ENCODE data around the gene ATP6V0A1. TPM values are rescaled to one million over a fixed set of nuclear protein-coding genes. Genes with fewer than 3 reads are reported as not detected.

The ATP6V0A1 gene
- total RNA-seq, 1 experiment from 2014 or later, result 15.9 TPM

DNA sequence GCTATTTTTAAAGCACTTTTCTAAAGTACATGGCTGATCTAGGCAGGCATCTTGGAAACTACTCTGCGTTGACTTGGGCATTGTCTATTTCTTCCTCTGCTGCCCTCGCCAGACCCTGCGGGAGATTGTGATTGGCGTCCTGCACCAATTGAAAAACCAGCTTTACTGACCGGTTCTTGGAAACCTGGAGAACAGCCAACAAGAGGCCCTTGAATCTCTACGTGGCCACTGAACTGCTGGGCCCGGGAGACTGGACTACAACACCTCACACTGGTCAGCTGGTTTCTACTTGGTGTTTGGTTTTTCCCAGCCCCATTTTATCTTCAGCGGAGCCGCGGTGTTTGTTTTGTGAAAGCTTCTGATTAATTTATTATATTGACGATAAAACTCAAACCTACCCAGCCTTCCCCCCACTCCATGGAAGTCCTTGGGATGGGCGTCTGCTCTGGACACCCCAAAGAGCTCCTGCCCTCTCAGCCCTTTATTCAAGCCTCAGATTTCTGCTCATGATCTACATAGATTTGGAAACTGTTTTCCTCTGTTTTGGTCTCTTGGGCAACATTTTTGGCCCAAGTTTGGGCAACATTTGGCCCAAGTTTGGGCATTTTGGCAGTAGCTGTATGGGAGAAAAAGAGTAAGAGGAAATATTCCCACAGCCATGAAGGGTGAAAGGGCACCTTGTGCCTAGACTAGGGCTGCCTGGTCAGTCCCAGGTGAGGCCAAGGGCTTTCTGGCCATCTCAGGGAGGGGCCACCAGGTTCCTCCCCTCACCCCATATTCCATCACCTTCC is 113.0 kb downstream of the ATP6V0A1 start:
- no peak for DNase-seq
- H3K36me3 ChIP-seq, result peaks cover 81% of the 10 kb centered on the region
- H3K9me3 ChIP-seq, result no peaks in the 10 kb centered on the region
- H3K4me3 ChIP-seq, result no peak overlapping the region
- H3K27me3 ChIP-seq, result no peaks in the 10 kb centered on the region

Other genes with a start within 250 kb of the ATP6V0A1 start
- 13.7 and 24.3 TPM in 2 replicates for gene STAT5B, start 182.5 kb upstream of the ATP6V0A1 start, total RNA-seq (2014; rRNA removed; shearing (Covaris generic); ENCODE audit: low replicate concordance)
- 4.6 and 23.0 TPM in 2 replicates for gene STAT5A, start 170.4 kb upstream of the ATP6V0A1 start, total RNA-seq (2014; rRNA removed; shearing (Covaris generic); ENCODE audit: low replicate concordance)
- gene STAT3, start 70.4 kb upstream of the ATP6V0A1 start, total RNA-seq (2014; rRNA removed; shearing (Covaris generic); ENCODE audit: low replicate concordance), result 59.9 and 66.2 TPM in 2 replicates
- gene CAVIN1, start 35.6 kb upstream of the ATP6V0A1 start, total RNA-seq (2014; rRNA removed; shearing (Covaris generic); ENCODE audit: low replicate concordance), result 799 and 958 TPM in 2 replicates
- 18.5 and 46.4 TPM in 2 replicates for gene NAGLU, start 77.4 kb downstream of the ATP6V0A1 start, total RNA-seq (2014; rRNA removed; shearing (Covaris generic); ENCODE audit: low replicate concordance)
- 0.59 and 2.8 TPM in 2 replicates for gene HSD17B1, start 94.0 kb downstream of the ATP6V0A1 start, total RNA-seq (2014; rRNA removed; shearing (Covaris generic); ENCODE audit: low replicate concordance)
- 7.7 and 12.4 TPM in 2 replicates for gene COASY, start 103.3 kb downstream of the ATP6V0A1 start, total RNA-seq (2014; rRNA removed; shearing (Covaris generic); ENCODE audit: low replicate concordance)
- 19.8 and 40.0 TPM in 2 replicates for gene MLX, start 108.2 kb downstream of the ATP6V0A1 start, total RNA-seq (2014; rRNA removed; shearing (Covaris generic); ENCODE audit: low replicate concordance)
- gene PSMC3IP, start 118.9 kb downstream of the ATP6V0A1 start, total RNA-seq (2014; rRNA removed; shearing (Covaris generic); ENCODE audit: low replicate concordance), result 5.6 and 29.6 TPM in 2 replicates
- gene RETREG3, start 150.5 kb downstream of the ATP6V0A1 start, total RNA-seq (2014; rRNA removed; shearing (Covaris generic); ENCODE audit: low replicate concordance), result 46.0 and 47.2 TPM in 2 replicates
- 65.4 and 69.8 TPM in 2 replicates for gene TUBG1, start 150.8 kb downstream of the ATP6V0A1 start, total RNA-seq (2014; rRNA removed; shearing (Covaris generic); ENCODE audit: low replicate concordance)
- gene TUBG2, start 200.4 kb downstream of the ATP6V0A1 start, total RNA-seq (2014; rRNA removed; shearing (Covaris generic); ENCODE audit: low replicate concordance), result 1.4 and 4.0 TPM in 2 replicates
- gene PLEKHH3, start 218.1 kb downstream of the ATP6V0A1 start, total RNA-seq (2014; rRNA removed; shearing (Covaris generic); ENCODE audit: low replicate concordance), result 16.5 and 54.1 TPM in 2 replicates
- gene CCR10, start 223.0 kb downstream of the ATP6V0A1 start, total RNA-seq (2014; rRNA removed; shearing (Covaris generic); ENCODE audit: low replicate concordance), result 5.7 TPM in 1 of 2 replicates, not detected in the other
- 9.2 and 9.3 TPM in 2 replicates for gene CNTNAP1, start 223.7 kb downstream of the ATP6V0A1 start, total RNA-seq (2014; rRNA removed; shearing (Covaris generic); ENCODE audit: low replicate concordance)

All from MG63 (cell line).